HG03064 (cell line): ENCODE measurements around the gene INHBB.

Source experiments
- ATAC-seq: cut with Tn5 transposase; IDR thresholded peaks from one replicate; pipeline ENCODE4 v1.9.1; 2021; ENCODE audit warnings: low read depth; ENCODE audit not compliant: unreplicated experiment

Gene INHBB

DNA sequence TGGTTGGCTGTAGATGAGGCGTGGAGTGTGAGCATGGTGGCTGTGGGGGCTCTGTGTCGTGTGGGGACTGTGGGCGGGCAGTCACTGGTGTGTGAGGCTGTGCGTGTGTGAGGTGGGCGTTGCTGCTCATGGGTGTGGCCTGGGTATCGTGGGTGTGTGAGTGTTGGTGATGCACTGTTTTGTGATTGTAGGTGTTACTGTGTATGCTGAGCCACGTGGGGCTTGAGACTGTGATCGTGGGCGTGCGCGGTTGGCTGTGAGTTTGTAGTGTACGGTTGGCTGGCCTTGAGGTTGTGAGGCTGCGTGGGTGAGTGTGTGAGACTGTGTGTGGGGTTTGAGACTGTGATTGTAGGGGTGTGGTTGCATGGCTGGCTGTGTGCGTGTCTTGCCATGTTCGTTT is 8.5 kb downstream of the INHBB start:
- no peak for ATAC-seq

DNA sequence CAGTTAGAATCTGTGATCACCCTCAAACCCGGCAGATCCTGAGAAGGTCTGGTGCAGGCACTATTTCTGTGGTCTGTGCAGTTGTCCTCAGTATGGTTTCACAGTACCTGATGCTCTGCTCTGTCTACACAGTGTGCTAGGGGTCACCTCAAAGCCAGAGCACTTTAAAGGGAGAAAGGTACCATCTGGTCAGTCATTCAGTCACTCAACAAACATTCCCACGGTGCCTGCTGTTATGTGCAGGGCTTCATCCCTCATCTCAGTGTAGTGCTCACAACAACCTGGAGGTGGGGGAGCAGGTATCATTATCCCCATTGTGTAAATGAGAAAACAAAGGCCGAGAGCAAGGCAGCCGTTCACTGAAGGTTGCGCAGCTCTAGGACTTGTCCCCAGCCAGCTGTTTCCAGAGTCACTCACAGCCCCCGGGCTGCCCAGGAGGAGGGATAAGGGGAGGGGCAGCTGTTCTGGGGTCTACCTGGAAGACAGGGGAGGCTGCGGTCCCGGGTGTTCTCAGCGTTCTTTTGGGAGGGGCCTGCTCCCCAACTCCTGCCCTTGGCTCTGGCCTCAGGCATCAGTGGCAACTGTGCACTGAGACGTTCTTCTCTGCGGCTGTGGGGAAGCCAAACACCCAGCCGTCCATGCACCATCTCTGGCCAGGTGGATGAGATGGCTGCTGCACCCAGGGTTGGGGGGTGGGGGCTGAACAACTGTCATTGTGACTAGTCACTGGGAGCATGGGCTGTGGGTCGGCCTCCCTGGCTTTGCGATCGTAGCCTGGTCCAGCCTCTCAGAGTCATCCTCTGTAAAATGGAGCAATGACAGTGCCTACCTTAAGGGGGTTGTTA is 9.2 kb downstream of the INHBB start:
- no peak for ATAC-seq

DNA sequence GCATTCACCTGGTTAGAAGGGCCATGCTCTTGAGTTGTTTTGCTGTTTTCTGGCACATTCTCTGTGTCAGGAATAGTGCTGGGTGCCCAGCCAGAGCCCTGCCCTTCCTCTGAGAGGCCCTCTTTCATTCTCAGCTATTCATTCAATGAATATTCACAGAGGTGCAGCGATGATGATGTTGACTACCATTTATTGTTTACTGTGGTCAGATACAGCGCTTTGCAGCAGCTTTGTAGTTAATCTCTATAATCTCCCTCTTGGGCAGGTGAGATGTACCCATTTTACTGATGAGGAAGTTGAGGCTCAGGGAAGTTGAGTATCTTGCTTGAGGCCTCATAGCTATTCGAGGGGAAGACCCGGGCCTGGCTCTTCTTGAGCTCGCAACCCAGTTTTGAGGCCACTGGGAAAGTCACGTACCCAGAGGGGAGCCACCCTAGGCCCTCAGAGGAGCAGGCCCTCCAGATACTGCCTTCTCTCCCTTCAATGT is 9.9 kb downstream of the INHBB start:
- ATAC-seq: no peak

DNA sequence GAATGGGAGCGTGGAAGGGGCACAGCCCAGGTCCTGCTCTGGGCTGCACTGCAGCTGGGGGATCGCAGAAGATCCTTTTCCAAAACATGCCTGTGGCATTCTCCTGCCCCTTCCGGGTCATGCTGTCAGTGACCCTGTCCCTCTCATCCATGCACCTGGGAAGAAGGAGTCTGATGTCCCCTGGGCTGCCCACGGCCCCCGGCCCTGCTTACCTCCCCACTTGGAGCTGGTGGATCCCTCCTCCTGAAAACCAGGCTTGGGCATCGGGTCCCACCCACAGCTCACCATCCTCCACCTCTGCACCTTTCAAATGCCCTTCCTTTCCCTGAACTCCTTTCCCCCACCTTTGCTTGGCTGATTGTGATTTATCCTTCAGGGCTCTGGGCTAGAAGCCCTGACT is 11.8 kb downstream of the INHBB start:
- no peak for ATAC-seq

DNA sequence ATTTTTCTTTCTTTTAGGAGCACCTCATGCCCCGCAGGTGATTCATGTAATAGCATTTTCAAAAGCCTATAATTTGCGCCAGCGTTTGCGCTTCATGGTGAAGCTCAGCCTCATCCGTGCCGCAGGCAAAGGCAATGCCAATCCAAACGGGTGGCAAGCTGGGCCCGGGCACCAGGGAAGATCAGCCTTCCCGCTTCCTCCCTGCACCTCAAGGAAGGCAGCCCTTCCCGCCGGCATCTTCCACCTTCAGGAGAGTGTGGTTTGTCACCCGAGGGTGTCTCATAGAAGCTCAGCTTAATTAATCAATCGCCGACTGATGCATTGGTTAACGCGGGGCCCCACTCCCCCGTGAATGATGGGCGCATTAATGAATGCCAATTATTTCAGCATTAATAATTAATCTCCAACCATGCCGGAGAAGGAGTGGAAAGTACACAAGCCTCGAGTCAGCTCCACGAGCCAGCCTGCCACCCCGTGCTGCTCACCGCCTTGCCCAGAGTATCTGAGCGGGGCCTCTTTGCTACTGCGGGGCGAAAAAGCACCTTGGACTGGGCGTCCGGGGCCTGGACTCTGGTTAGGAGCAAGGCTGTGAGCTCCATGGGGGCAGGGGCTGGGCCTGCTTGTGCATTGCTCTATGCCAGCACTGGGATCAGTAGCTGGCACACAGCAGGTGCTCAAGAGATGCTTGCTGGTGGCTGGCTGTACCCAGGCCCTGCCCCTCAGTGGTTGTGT is 13.0 kb downstream of the INHBB start:
- ATAC-seq: no peak

DNA sequence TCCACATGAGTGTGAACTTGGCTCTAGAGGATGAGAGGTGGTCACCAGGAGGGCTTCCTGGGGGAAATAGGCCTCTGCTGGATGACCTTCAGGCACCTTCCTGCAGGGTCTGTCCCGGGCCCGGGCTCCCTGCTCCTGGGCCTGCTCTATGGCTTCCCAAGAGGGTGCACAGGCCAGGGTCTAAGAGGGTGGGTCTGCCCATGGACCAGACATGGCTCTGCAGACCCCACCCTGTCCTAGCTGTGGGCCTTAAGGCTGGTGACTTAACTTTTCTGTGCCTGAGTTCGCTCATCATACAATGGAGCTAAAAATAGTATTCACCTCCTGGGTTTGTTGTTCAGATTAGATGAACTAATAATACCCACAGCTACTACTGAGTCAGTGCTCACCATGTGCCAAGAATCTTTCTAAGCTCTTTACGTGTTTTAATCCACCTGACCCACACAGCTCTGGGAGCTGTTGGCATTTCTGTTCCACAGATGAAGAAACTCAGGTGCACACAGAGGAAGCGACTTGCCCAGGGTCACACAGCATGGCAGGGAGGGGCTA is 14.4 kb downstream of the INHBB start:
- ATAC-seq: no peak

DNA sequence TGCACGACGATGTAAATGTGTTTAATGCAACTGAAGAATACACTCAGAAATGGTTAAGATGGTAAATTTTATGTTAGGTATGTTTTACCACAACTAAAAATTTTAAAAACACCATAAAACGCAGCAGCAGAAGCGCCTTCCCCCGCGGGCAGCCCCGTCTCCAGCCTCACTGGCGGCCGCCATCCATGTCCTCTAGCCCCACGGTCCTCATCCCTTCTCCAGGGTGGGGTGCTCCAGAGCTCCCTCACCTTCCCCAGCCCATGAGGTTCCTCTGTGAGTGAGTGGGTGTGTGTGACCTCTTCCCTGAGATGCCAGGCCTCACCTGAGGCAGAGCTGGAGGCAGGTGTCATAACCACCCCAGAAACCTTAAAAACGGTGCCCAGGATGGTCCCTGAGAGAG is 17.0 kb downstream of the INHBB start:
- no peak for ATAC-seq

DNA sequence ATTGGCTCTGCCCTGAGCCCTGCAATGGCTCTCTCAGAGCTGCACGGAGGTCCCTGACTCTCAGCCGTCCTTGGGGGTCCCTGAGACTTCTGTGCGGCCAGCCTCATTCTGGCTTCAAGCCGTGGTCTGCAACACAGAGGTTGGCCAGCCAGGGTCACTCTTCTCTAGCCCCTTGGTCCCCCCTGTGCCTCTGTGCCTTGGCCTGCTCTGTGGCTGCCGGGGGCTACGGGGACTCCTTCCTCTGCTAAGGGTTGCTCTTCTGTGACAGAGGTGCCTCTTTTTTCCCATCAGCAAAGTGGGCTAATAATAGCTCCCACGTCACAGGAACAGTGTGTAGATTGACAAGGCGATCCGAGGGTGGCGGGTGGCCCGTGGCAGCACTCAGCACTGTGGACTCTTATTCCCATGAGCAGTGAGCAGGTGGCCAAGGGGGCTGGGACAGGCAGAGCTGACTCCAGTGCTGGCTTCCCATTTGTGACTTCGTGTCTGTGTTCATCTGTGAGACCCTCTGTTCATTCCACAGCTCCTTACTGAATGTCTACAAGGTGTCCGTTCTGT is 19.4 kb downstream of the INHBB start:
- no peak for ATAC-seq

DNA sequence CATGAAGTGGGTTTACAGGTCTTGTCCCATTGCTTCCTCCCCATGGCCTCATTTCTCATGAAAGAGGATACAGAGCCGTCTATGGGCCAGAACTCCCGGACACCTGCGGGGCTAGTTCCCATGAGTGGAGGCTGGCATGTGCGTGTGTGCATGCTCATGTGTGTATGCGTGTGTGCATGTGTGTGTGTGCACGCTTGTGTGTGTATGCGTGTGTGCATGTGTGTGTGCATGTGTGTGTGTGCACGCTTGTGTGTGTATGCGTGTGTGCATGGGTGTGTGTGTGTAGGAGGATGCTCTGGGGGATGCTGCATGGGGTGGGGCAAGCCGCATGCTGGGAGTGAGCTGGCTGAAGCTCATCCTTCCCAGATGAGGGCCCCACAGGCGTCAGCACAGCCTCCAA is 20.8 kb downstream of the INHBB start:
- ATAC-seq: no peak

DNA sequence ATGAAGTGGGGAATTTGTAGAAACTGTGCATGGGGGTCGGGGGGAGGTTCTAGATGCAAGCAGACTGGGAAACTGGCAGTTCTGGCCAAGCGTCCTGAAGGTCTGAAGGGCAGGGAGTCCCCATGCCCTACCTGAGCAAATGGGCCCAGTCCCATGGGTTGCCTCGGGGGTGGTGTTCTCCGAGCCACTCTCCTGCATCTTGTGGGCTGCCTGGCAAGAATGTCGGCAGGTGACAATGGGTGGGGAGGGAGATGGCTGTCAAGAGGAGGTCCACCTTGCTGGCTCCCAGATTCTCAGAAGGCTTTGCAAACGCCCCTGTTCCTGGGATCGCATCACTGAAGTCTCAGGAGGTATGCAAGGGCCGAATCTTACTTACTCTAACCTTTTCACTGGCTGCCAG is 21.3 kb downstream of the INHBB start:
- ATAC-seq: no peak

DNA sequence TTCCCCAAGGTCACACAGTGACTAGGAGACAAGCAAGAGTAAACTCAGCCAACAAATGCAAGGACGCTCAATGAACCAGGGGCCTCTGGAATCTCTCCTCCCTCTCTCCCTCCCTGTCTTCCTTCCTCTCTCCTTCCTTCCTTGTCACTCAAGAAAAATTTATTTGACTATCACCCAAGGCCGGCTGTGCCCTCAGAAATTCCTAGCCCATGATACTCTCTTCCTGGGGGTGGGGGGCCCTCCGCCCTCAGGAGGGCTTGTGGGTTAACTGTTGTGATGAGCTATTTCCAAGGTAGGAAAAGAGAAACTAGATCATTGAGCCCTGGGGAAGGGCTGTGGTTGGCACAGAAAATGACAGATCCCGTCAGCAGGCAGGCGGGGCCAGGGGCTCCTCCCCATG is 21.7 kb downstream of the INHBB start:
- ATAC-seq: no peak

DNA sequence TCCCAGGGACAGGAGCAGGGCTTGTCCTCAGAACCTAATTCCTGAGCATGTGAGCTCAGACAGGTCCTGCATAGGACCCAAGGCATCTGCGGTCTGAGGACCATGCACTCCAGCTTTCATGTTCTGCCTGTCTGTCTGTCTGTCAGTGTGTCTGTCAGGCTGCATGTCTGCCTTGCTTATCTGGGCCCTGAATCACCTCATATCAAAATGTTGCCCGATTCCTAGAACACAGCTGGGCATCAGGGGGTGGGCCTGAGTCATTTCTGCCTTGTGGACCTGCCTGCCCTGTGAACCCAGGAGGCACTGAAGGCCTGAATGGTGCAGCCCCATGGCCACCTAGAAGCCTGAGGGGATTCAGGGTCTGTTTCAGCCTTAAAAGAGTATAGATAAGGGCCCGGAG is 22.1 kb downstream of the INHBB start:
- no peak for ATAC-seq

DNA sequence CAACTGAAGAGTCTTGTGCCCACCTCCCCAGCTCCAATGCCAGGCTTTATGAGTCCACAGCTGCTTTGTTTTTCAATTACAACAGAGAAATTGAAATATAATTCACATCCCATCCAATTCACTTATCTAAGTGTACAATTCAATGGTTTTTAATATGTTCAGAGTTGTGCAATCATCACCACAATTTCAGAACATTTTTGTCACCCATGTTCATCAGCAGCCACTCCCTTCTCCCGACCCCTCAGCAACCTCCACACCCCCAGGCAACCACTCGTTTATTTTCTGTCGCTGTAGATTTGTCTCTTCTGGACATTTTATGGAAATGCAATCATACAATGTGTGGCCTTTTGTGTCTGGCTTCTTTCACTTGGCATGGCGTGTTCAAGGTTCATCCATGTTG is 23.3 kb downstream of the INHBB start:
- ATAC-seq: no peak

DNA sequence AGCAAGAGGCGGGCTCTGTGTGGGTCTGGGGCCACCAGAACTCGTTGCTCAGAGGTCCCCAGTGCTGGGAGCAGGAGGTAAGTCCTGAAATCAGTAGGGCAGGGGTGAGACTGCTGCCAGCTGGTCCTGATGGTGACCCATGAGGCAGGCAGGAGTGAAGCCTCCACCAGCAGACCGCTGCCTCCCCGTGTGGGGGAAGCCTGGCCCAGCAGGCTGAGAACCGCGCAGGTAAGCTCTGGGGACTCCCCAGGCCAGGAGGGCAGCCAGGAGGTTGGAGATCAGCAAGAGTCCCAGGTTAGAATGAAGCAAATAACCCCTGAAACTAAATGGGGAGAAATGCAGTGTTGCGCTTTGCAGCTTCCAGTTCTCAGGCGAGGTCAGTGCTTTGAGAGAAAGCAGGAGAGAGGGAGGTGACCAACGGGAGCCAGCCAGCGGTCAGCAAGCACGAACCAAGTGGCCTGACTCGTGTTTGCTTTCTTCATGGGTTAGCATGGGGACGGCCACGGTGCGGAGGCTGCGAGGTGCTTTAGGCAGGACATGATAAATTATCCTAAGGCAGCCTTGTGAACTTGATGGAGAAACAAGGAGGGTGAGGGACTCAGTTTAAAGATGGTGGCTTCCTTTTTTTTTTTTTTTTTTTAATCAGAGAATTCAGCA is 26.2 kb downstream of the INHBB start:
- no peak for ATAC-seq

DNA sequence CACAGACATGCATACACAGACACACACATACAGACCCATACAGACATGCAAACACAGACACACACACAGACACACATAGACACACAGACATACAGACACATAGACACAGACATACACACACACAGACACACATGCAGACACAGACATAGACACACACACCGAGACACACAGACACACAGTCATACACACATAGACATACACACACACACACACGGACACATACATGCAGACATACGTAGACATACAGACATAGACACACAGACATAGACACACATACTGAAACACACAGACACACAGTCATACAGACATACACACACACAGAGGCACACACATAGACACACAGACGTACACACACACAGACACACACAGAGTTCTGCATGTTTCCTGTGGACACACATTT is 26.9 kb downstream of the INHBB start:
- ATAC-seq: no peak

DNA sequence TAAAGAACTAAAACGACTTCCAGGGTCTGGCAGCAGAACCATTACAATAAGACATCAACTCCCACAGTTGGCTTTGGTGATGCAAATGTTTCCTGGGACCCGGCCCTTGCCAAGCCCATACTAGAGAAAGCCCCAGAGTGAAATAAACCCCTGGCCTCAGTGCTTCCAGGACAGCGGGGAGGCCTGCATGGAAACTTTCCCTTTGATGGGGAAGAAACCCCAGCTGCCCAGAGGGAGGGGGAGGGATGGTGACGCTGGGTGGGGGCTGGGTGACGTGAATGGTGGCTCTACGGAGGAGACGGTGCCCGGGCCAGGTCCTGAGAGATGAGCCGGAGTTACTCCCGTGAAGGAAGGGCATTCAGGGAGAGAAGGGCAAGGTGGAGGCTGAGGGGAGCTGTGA is 27.5 kb downstream of the INHBB start:
- ATAC-seq: no peak

DNA sequence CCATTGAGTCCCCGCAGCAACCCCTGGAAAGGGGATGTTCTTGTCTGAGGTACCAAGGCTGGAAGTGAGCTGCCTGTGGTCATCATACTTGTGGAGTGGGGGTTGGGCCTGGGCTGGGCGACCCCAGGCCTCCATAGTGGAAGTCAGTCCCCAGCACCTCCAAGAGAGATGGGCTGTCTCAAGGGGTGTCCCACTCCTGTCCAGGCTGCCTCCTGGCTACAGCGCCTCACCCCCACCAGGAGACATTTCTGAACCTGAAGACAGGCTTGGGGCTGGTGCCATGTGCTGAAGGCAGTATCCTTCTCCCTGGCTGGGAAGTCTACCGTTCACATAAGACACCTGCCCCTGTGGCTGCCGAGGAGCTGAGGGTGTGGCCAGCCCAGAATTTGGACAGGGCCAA is 28.9 kb downstream of the INHBB start:
- ATAC-seq: no peak

DNA sequence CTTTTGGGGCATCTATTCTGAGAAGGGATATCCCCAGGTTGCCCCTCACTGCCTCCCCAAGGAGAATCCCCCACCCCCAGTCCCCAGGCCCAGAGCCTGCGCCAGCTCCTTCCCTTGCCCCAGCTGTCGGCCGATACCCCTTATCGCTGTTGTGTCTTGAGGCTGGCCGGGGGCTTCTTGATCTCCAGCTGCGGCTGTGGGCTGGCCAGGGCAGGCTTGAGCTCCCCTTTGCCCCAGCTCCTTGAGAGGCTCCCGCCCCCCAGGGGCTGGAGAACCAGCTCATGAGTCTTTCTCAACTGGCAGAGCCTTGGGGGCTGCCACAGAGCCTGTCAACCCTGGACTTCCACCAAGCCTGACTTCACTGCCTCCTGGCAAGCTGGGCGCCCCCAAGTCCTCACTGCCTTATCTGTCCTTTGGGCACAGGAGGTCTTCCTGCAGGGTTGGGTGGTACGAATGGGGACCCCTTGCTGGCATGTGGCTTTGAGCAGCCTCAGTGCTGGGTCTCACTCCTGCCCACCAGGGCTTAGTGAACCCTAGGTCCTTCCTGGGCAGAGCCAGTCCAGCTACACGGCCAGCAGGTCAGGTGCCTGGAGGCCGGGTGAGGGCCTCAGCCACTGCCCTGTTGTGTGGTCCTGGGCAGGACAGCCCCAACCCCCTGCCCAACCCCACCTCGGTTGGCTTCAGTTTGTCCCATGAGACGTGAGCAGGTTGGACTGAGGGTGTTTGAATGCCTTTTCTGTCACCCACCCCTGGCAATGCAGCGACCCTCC is 29.5 kb downstream of the INHBB start:
- no peak for ATAC-seq

DNA sequence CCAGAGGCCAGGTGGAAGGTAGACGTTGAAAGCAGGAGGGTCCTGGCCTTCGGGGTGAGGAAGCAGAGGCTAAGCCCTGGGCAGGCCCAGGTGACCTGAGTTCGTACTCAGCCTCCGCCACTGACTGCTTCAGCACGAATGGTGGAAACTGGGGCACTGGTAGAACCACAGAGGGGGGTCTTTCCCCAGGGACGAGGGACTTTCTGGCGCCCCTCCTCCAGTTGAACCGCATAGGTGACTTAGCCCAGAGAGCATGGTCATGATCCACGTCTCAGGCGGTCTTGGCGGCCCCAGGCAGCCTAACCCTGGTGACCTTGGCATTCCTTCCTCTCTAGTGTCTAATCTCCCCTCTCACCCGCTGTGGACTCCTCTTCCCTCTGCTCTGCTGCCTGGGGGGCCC is 30.2 kb downstream of the INHBB start:
- no peak for ATAC-seq
